Stimulated activated CD8-positive, alpha-beta memory T cell treated with anti-CD3 and anti-CD28 coated beads, Interleukin-15, amount 100 ng/mL, for 48 hours (primary cell): ENCODE results near the gene DNAJC12.
"Not testable (repeated sequence)": the region's sequence is repeated elsewhere in the genome, so short reads cannot be mapped to it uniquely, and the experiment has no call there.

ENCODE experiments used
- DNase-seq, 2 donors: peaks; one replicate each; pipeline ENCODE4 v3.0.0-alpha.2; 2020; ENCODE audit warnings: low read depth in 2 of 2

DNAJC12 gene

DNA sequence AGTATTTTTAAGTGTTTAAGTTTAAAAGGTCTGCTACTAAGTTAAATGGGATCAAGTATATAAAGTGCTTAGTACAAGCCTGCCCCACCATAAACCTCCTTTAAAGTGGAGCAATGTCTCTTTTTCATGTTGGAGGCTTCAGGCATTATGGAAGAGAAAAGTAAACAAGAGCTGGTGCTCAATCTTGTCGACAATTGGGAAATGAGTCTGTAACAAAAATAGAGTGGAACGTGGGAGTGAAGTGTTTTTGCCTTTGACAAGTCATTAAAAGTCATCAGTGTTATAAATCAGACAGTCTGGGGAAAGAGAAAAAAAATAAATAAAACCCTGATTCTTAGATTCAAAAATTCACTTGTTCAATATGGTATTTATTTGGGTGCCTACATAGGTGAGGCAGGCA lies 44.7 kb downstream of the DNAJC12 start:
- DNase-seq = no peak

DNA sequence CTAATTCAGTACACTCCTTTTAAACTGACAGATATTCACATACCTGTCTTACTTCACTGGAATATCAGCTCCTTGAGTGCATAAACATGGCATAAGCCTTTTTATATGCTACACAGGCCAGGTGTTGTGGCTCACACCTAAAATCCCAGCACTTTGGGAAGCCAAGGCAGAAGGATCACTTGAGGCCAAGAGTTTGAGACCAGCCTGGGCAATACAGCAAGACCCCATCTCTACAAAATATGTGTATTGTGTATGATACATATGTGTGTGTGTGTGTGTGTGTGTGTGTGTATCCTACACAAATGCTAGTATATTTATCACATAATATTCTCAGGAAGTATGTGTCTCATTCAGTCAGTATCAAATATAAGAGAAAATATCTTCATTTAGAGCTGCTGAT lies 45.3 kb downstream of the DNAJC12 start:
- no peak for DNase-seq

DNA sequence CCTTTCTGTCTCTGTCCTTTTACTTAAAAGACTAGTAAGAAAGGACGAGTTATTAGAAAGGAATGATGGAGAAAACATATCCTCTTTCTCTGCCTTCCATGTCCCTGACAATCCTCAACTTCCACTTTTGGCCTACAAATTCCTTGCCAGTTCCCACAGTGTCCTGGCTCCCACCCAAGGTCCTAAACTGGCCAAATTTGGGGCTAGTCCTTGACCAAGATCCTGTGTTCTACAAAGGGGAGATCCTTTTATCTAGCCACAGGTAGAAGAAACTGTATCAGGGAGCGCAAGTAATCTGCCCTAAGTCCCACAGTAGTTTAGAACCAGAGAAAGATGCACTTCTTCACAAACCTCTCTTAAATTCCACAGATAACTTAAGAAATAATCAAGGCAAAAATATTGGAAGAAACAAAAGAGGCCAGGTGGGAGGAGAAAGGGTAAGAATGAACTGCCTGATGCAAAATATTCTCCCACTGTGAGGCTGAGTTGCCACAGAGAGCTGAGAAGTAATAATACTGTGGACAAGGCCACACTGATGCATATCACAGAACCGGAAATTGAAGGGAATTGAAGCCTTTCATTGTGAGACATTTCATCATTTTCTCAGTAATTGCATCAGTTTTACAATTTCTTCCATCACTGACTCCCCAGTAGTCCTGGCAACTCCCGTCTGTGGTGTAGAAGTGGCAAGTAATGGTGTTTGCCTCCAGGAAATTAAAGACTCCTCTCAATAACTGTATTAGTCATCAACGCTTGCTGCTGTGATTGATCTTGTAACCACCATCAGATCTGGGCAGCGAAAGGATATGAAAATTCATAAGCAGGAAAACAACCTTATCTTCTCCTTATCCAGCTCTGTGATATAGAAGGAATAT lies 47.2 kb downstream of the DNAJC12 start:
- DNase-seq = peak; percentile 18 to 19

DNA sequence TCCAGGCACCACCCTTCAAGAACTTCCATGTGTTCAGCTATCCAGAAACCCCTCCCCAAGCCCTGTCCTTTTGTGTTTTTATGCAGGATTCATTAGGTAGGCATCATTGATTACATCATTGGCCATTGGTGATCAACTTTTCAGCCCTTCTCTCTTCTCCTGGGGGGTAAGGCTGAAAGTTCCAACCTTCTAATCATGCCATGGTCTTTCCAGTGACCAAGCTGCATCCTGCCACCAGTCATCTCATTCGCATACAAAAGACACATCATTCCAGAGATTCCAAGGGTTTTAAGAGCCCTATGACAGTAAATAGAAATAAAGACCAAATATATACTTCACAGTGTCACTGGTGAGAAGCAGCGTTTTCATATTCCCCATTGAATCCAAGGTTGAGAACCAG lies 48.2 kb downstream of the DNAJC12 start:
- no peak for DNase-seq

DNA sequence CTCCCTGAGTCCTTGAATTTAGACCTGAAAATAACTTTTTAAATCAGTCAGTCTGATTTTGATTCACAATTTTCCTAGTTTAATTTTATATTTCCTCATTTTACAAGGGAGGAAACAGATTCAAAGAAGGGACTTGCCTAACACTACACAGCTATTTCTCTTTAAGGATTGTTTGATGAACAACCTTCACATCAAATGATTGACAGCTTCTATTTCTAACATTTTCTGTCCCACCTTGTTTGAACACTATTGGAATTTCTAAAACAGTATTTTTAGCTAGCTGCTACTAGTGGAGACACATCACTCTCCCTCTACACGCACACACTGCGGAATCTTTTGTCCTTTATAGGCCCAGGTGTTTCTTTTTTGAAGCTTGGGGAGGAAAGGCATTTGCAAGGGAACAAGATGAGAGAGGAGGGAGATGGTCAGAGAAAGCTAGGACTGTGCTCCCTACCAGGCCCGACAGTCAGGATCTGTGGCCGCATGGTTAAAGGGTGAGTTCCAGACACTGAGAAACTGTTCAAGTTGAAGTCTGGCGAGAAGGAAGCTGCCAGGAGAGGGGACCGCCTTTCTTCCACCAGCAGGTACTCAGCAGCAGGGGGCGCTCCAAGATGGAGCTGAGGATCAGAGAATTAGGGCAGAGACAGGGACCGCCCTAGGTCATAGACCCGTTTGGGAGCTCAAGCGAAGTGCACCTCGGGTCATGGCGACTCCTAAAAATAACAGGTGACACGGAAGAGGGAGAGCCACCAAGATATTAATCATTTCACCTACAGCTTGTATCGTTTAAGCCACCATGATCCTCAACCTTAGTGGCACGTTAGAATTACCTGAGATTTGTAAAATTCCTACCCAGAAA lies 49.7 kb downstream of the DNAJC12 start:
- peak; percentile 69 for DNase-seq

DNA sequence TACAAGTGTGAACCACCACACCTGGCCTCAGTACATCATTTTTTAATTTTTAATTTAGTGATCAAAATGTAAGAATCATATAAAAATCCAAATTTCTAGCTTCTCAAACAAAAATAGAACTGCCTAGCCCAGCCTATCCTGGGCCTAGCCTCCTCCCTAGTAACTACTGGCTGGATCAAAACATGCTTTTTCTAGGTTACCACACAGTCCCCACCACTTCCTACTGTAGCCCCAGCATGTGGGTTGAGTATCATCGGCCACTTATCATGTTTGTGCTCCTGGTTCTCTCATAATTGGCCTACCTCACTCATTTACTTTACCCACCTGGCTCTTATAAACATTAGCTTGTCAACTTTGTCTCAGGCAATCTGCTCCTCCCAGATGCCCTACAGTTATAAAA lies 52.9 kb downstream of the DNAJC12 start:
- DNase-seq = peak in 1 of 2 donors; percentile 10

DNA sequence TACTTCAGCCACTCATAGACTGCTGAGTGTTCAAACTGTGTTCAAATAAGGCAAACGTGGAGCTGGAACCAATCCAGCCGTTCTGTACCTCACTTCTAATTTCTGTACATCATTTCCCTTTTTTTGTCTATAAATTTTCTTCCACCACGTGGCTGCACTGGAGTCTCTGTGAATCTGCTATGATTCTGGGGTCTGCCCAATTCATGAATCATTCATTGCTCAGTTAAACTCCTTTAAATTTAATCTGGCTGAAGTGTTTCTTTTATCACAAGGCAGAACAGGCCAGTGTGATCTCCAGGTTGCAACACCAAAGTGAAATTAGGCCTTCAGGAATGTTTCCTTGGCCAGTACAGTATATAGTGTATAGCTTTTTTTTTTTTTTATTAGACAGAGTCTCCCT lies 53.5 kb downstream of the DNAJC12 start:
- DNase-seq = no peak

DNA sequence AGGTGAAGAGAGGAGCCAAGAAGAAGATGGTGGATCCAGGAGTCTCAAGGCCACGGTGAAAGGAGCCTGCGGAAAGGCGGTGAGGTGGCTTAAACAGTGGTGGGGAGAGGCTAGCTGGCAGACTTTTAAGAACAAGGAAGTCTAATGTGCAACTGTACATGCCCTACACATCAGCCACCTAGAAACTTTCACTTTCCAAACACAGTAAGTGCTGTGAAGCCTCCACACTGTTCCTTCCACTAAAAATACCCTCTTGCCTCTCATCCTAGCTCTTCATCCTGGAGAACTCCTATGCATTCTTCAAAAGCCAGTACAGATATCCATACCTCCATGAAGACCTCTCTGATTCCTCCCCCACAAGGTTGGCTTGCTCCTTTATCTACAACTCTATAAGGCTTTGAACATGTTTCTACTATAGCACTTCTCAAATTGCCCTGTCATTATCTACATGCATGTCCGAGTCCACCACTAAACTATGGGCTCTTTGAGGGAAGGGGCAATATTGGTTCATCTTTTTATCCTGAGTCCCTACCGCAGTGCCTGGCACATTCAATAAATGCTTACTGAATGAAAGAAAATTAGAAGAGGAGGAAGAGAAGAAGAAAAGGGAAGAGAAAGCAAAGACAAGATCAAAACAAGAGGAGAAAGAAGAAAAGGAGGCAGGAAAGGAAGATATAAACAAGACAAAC lies 54.2 kb downstream of the DNAJC12 start:
- DNase-seq = no peak

DNA sequence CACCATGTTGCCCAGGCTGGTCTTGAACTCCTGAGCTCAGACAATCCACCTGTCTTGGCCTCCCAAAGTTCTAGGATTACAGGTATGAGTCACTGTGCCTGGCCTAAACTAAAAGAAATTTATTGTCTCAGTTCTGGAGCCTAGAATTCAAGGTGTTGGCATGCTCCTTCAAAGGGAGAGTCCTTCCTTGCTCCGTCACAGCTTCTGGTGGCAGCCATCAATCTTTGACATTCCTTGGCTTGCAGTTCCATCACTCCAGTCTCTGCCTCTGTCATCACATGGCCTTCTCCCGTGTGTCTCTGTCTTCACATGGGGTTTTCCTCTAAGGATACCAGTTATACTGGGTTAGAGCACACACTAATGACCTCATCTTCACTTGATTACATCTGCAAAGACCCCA lies 55.5 kb downstream of the DNAJC12 start:
- DNase-seq = no peak

DNA sequence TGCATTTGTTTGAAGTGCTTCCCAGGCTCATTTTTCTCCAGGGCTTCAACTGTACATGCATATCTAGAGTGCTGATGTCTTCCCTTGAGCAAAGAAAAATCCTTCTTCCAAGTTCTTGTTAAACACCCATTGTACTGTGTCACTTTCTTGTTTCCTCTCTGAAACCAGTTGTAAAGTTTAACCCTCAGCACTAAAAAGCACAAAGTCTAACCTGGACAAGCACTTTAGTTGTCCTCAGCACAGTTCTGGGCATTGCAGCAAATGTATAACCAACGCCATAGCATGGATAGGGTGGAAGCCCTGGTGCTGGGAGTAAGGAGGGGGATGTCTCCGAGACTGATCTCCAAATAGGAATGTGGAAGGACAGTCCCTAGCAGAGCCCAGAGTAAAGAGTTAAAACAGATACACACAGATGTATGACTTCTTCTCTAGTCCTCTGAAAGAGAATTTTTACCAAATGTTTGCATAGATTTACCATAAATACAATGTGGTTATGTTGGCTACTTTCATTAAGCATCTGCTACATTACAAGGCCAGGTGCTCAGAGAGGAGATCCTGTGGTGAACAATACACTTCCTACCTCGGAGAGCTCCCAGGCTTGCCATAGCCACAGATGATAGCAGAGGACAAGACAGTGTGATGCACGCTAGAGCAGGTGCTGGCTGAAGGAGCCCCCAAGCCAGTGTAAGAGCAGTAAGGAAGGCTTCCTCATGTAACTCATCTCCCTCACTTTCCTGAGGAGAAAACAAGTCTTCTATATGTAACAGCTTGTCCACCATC lies 57.0 kb downstream of the DNAJC12 start:
- no peak for DNase-seq

DNA sequence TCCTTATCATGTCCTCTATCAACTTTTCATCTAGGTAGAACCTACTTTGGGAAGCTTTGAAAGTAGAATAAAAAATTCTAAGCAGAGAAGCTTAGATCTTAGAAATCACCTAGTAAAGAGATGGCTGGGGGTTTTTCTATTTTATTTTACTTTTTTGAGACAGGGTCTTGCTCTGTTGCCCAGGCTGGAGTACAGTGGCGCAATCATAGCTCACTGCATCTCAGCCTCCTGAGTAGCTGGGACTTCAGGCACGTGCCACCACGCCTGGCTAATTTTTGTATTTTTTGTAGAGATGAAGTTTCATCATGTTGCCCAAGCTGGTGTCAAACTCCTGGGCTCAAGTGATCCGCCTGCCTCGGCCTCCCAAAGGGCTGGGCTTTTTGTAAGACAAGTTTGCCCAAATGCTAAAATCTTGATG lies 57.8 kb downstream of the DNAJC12 start:
- DNase-seq = not testable (repeated sequence)

DNA sequence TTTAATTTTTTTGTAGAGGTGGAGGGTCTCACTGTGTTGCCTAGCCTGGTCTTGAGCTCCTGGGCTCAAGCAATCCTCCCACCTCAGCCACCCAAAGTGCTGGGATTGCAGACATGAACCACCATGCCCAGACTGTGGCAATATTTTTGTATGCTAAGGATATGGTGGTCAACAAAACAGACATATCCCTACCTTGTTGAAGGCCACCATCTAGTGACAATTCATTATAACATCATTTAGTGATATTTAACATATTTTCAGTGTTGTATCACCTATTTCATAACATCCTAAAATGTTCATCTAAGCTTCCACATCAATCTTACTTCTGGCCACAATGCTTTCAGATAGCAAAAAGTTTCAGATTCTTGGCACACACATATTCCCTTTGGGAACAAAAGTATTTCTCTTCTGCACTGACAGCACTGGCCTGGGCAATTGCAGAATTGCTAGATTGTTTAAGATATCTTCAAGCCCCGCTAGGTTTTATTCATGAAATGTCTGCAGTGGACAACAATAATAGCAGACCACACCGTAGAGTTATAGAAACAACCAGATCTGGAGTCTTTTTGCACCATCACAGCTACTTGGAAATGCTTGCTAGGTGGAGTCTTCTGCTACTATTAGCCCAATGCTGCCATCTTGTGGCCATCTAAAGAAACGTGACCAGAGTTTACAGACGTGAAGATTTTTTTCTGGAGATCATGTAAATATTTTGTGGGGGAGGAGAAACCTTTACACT lies 58.4 kb downstream of the DNAJC12 start:
- DNase-seq = peak in 1 of 2 donors; percentile 26

DNA sequence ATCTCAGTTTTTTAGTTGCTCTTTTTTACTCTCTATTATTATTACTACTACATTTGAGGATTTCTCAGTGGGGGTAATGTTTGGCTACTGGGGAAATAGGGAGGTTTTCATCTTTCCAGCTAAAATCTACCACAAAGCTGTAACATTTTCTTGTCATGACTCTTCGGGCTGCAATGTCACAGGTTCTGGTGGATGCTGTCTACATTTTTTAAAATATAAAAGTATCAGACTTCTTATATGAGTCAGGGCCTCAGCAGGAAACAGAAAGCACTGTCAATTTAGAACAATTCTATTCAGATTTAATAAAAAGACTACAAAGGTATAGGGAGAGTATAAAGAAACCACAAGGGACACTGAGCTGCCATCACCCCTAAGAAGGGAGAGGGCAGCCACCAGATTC lies 61.6 kb downstream of the DNAJC12 start:
- no peak for DNase-seq

DNA sequence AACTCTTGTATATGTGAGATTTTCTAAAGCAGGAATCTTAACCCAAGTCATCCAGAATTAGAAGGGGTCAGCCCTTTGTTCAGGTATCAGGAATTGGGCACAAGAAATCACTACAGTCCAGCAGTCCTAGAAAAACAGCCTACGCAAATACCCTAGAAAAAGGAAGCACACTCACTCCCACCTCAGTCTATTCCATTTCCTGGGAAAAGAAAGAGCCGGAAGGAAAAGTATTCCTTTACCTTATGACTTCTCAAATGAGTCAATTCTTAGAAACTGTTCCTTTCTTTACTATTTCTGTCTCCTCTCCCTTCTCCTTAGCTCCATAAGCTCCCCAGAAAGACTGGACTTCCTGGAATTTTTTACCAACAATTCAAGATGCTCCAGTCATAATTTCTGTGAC lies 62.7 kb downstream of the DNAJC12 start:
- no peak for DNase-seq

DNA sequence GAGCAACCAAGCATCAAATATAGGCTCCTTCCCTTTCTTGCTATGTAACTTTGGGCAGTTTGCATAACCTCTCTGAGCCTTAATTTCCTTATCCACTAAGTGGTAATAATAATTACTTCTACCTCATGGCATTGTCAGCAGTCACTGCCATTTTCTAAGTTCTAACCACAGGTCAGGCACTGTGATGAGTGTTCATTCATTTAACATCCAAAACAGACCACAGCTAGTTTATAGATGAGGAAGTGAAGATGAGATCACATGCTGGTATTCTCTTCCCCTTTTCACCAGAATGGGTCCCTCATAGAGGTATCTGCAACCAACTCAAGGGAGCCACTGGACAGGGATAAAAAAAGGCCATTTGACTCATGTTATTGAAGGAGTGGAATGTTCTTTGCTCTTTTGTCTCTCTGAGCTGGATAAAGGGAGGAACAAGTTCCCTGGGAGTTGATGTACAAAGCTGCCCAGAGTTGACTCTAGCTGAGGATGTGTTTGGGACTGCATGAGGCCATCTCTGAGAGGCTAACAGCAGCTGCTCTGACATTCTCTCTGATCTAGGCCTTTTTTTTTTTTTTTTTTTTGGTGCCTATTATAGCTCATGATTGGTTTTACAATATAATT lies 65.0 kb downstream of the DNAJC12 start:
- DNase-seq = no peak

DNA sequence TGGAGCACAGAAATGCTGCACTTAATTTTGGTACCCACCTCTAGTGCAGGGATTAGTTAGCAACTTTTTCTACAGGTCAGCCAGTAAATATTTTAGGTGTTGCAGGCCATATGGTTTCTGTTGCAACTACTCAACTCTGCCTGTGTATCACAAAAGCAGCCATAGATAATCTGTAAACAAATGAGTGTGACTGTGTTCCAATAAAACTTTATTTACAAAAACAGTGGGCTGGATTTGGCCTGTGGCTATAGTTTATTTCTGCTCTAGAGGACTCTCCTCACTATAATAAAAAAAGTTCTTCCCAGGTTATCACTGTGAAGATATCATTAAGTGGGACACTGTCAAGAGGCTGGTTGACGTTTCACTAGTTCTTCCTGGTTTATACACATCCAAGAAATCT lies 65.8 kb downstream of the DNAJC12 start:
- no peak for DNase-seq

DNA sequence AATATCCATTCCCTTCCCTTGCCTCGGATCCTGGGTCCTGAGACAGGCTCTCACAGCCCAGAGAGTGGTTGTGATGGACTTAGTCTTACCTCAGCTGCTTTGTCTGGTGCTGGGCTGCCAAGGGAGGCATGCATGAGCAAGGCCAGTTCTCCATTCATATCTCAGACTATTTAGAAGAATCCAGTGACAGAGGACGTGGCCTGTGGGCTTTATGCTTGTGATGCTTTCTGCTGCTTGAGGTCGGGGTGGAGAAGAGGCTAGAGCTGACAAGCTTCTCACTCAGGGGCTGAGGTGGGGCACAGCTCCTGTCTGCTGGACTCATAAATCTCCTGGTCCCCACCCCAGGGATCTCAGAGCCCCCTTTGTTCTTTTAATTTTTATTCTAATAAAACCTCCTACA lies 66.8 kb downstream of the DNAJC12 start:
- DNase-seq = no peak

DNA sequence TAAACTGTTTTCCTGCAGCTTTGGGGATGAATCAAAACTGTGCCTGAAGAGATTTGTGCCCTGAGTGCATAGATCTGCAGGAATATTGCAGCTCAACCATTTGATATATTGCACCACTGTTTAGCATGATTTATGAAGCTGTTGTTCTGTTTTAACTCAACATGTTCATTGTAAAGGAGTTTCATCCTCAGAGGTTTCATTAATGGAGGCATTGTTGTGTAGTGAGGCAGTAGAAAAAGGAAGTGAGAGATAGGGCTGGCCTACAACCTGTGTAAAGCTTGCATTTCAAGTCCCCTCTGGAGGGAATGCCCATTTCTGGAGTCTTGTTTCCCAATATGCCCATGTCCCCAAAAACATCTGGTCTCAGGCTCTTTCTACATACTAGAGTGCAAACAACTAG lies 67.5 kb downstream of the DNAJC12 start:
- no peak for DNase-seq

DNA sequence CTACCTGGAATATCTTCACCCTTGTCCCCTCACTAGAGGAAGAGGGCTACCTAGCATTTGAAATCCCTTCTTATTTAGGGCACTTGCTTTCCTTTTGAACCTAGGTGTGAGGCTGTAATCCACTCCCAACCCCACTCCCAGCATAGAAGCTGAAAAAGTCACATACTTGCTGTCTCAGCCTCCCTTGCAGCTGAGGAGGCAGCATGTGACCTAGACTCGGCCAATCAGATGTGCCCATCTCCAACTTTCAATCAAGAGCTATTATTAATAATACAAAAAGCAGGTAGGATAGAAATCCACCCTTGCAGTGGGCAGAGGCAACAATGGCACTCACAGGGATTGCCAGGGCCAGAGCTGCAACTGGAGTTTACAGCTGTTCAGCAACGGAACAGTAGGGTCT lies 70.7 kb downstream of the DNAJC12 start:
- no peak for DNase-seq
